HepG2 (cell line): ENCODE results near the gene UPF3A. TPM values are rescaled to one million over a fixed set of nuclear protein-coding genes. Genes with fewer than 3 reads are reported as not detected.

Experiments used
- CTCF ChIP-seq: sonication (generic); formaldehyde crosslinking; IDR thresholded peaks from 2 replicates; pipeline ENCODE4 v1.5.0; 2020; ENCODE audit warnings: mild to moderate bottlenecking, missing genetic modification reagents, moderate library complexity
- HDAC2 ChIP-seq: sonication (generic); formaldehyde crosslinking; IDR thresholded peaks from 2 replicates; pipeline ENCODE4 v1.4.0; 2020; ENCODE audit warnings: missing genetic modification reagents
- MLXIP ChIP-seq: sonication (generic); formaldehyde crosslinking; IDR thresholded peaks from 2 replicates; pipeline ENCODE4 v1.9.0; 2021; ENCODE audit warnings: missing genetic modification reagents, borderline replicate concordance
- PHF5A ChIP-seq: IDR thresholded peaks from one replicate; pipeline ENCODE4 v1.6.1; 2018; ENCODE audit warnings: low read depth, missing genetic modification reagents; ENCODE audit not compliant: unreplicated experiment
- ZMYM4 ChIP-seq: sonication (generic); formaldehyde crosslinking; IDR thresholded peaks from 2 replicates; pipeline ENCODE4 v1.8.1; 2023; ENCODE audit warnings: mild to moderate bottlenecking, missing genetic modification reagents
- ZNF101 ChIP-seq: sonication (generic); formaldehyde crosslinking; IDR thresholded peaks from 2 replicates; pipeline ENCODE4 v1.4.0; 2020; ENCODE audit warnings: mild to moderate bottlenecking, low read depth, missing genetic modification reagents, borderline replicate concordance
- ZNF260 ChIP-seq: sonication (generic); formaldehyde crosslinking; IDR thresholded peaks from 2 replicates; pipeline ENCODE4 v1.4.0; 2020; ENCODE audit warnings: missing genetic modification reagents, low read depth, mild to moderate bottlenecking, borderline replicate concordance
- ZNF430 ChIP-seq: sonication (generic); formaldehyde crosslinking; IDR thresholded peaks from 2 replicates; pipeline ENCODE4 v1.9.0; 2021; ENCODE audit warnings: mild to moderate bottlenecking, missing genetic modification reagents
- ZNF530 ChIP-seq: sonication (generic); formaldehyde crosslinking; IDR thresholded peaks from 2 replicates; pipeline ENCODE4 v1.5.0; 2020; ENCODE audit warnings: low read depth, mild to moderate bottlenecking, missing genetic modification reagents
- ZNF563 ChIP-seq: sonication (generic); formaldehyde crosslinking; IDR thresholded peaks from 2 replicates; pipeline ENCODE4 v1.8.0; 2022; ENCODE audit warnings: mild to moderate bottlenecking, moderate library complexity, missing genetic modification reagents
- ZNF574 ChIP-seq: sonication (generic); formaldehyde crosslinking; IDR thresholded peaks from 2 replicates; pipeline ENCODE4 v1.4.0; 2020; ENCODE audit warnings: missing genetic modification reagents
- ZNF580 ChIP-seq: IDR thresholded peaks from 2 replicates; pipeline ENCODE4 v1.6.1; 2016; ENCODE audit warnings: low read depth, borderline replicate concordance
- ZNF816 ChIP-seq: sonication (generic); formaldehyde crosslinking; IDR thresholded peaks from 2 replicates; pipeline ENCODE4 v1.8.0; 2022; ENCODE audit warnings: missing genetic modification reagents, mild to moderate bottlenecking, borderline replicate concordance
- polyA plus RNA-seq, 8 experiments: library from polyadenylated mRNA; depleted of rRNA in 3 of 8; stranded (reverse) in 7 of 8; unstranded in 1 of 8; fragments of >200 nt; fragmentation: Illumina TruSeq in 4 of 8; extraction: Trizol in 4 of 8; gene quantifications; 2 replicates each; pipeline versions ENCODE4 v1.2.1 to v1.2.3, GENCODE V29; 2011 to 2016; ENCODE audit warnings: low read depth in 4 of 8, missing spikeins in 1 of 8, mixed read lengths in 1 of 8; ENCODE audit not compliant: insufficient read depth in 1 of 8
- total RNA-seq, 5 experiments: library from RNA; depleted of rRNA; stranded (reverse); fragments of >200 nt; fragmentation: Illumina TruSeq; extraction: Trizol; gene quantifications; 2 replicates each; pipeline ENCODE4 v1.2.3, GENCODE V29; 2016; ENCODE audit warnings: low read depth in 1 of 5
- TF ChIP-seq, protein P1 (sequence below): IDR thresholded peaks from 2 replicates; pipeline ENCODE4 v1.6.1; 2016; ENCODE audit warnings: missing compliant biosample characterization, missing genetic modification reagents, borderline replicate concordance

Gene UPF3A
- total and polyA plus RNA-seq, 2 of the 13 experiments (the other 11 are each of a cell fraction or from before 2014, with no cell fraction given): 60.2 to 63.8 TPM

GRCh38 chr13:114314074-114314912 lies 32.9 kb downstream of the UPF3A start, which contains the start of gene CHAMP1 (continued):
- TF ChIP-seq CTCF (CRISPR knock-in tag): no peak; the same call in 1 of the 2 replicates
- TF ChIP-seq MLXIP: 0 out of 2 replicates have a peak, but pooled peaks have one; percentile 53
- peak; percentile 31; the same call in 1 of the 2 replicates for TF ChIP-seq ZNF816 (CRISPR knock-in tag)
- peak; percentile 98 for TF ChIP-seq ZNF563 (CRISPR knock-in tag)
- peak; percentile 84 for TF ChIP-seq ZNF574 (CRISPR knock-in tag)
- no peak for TF ChIP-seq ZNF260 (CRISPR knock-in tag)
- peak; percentile 51; the same call in 1 of the 2 replicates for TF ChIP-seq ZMYM4
- no peak for TF ChIP-seq PHF5A (CRISPR knock-in tag)
- TF ChIP-seq ZNF580 (CRISPR knock-in tag): 0 out of 2 replicates have a peak, but pooled peaks have one; percentile 48
- peak; percentile 36; the same call in 1 of the 2 replicates for TF ChIP-seq HDAC2 (CRISPR knock-in tag)
- no peak for TF ChIP-seq ZNF101
- 0 out of 2 replicates have a peak, but pooled peaks have one; percentile 20 for TF ChIP-seq ZNF430 (CRISPR knock-in tag)
- no peak for TF ChIP-seq ZNF530 (CRISPR knock-in tag)
- TF ChIP-seq, protein P1, sequence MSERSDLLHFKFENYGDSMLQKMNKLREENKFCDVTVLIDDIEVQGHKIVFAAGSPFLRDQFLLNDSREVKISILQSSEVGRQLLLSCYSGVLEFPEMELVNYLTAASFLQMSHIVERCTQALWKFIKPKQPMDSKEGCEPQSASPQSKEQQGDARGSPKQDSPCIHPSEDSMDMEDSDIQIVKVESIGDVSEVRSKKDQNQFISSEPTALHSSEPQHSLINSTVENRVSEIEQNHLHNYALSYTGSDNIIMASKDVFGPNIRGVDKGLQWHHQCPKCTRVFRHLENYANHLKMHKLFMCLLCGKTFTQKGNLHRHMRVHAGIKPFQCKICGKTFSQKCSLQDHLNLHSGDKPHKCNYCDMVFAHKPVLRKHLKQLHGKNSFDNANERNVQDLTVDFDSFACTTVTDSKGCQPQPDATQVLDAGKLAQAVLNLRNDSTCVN (CRISPR knock-in tag): no peak; the same call in 1 of the 2 replicates
